Measurements from ENCODE around the gene RILPL2.

- TF ChIP-seq POLR2A (IDR thresholded peaks at IDR 0.05) (no peak), CTCF (IDR thresholded peaks at IDR 0.05) (no peak), POLR2AphosphoS5 (IDR thresholded peaks at IDR 0.05; ENCODE audit: insufficient read depth in 1 of 2, low read depth in 1 of 2) (no peak)
Observed at GRCh38 chr12:123483602-123484248, 47.2 kb upstream of the RILPL2 start.

Measured in vagina (tissue), 2 donors.